HG03039 (cell line): ENCODE measurements around the gene DPYSL4.
A peak's percentile ranks its signal among the peaks of the same experiment; 100 is the strongest.
"Not testable (repeated sequence)": the region's sequence is repeated elsewhere in the genome, so short reads cannot be mapped to it uniquely, and the experiment has no call there.

ENCODE experiments used
- ATAC-seq: cut with Tn5 transposase; IDR thresholded peaks from one replicate; pipeline ENCODE4 v1.9.1; 2021; ENCODE audit warnings: mild to moderate bottlenecking, moderate library complexity; ENCODE audit not compliant: unreplicated experiment

DPYSL4 gene

DNA sequence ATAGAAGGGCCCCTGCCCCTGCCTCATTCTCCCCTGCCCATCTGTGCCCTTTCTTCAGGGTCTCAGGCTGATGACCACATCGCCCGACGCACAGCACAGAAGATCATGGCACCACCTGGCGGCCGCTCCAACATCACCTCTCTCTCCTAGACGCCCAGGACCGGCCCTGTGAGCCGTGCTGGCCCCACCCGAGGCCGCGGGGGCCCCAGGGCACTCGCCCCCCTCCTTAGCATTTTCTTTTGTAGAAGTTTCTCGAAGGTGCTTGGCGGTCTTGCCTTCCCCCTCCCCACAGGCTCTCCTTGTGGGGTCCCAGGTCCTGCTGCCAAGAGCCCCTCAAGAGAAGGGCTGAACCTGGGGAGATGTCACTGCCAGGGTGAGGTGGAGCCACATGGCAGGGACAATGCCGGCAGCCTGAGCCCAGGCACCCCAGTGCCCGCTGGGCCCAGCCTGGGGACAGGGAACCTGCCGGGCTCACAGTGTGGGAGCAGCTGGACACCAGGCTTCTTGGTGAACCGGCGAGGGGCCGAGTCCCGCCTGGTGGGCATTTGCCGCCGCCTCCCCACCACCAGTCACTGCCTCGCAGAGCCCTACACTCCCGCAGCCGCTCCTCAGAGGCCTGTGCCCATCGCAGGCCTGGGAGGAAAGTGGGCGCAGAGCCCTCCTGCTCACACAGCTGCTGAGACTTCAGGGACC lies 18.2 kb downstream of the DPYSL4 start:
- no peak for ATAC-seq

DNA sequence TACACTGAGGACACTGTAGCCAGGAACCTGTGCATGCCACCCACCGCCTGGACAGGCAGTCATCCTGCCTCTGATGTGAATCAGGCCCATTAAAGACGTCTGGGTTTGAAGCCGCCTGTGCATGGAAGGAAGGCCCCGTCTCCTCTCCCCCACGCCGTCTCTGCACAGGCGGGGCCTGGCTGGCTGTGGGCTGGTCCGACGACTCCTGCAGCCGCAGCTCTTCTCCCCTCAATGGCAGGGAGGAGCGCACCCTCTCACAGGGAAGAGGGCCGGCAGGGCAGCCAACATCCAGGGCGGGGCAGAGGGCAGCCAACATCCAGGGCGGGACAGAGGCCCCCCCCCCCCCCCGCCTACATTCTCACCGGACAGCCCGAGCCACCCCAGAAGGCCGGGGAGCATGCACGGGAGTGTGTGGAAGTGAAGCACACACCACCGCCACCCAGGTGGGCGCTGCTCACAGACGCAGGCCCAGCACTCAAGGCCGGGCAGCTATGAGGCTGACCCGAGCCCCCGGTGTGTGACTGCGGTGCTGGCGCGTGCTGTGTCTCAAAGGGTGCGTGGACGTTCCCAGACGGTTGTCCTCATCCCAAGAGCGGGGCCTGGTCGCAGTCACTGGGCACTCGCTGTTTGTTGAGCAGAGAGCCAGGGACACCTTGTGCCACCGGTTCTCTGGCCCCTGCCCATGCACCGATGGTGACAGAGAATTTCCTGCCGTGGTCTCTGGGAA lies 19.1 kb downstream of the DPYSL4 start:
- ATAC-seq, result no peak

DNA sequence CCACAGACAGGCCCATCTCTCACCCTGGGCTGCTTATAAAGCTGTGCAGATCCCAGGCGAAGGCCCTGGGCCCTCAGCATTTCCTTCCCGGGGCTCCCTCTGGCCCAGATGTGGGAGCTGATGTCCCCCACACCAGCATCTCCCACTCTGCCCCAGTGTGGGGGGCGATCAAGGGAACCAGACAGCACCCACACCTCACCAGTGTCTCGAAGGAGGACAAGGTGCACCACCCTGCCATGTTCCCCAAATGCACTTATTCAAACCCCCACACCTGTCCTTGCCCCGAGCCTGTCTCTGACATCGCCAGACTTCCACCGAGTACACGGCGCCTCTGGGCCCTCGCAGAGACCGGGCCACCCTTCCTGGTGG lies 19.6 kb downstream of the DPYSL4 start:
- no peak for ATAC-seq

DNA sequence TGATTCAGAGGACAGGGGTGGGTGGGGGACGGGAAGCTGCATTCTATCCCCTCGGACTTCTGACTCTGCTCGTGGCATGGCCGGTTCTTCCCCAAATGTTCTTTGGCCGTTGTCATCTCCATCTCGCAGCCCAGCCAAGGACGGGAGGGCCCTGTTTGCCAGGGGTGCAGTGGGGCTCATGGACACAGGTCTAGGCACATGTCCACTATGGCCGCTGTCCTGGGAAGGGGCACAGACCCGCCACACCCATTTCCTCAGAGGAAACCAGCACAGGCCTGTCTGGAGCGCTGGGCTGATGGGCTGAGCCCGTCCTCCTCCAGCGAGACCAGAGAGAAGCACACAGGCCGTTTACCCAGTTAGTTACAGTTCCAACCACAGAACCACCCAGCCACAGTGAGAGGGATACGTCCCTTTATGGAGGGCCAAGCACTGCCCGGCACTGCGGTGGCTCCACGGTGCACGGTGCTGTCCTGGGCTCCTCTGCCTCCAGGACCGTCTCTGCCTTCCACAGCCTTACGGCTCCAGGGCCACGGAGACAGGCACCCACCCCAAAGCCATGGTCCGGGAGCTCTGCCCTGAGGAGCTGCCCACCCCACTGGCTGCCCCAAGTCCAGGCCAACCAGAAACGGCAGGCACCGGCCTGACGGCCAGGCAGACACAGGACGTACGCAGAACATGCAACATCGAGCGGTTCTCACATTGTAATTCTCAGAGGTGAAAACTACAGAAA lies 20.2 kb downstream of the DPYSL4 start:
- no peak for ATAC-seq

DNA sequence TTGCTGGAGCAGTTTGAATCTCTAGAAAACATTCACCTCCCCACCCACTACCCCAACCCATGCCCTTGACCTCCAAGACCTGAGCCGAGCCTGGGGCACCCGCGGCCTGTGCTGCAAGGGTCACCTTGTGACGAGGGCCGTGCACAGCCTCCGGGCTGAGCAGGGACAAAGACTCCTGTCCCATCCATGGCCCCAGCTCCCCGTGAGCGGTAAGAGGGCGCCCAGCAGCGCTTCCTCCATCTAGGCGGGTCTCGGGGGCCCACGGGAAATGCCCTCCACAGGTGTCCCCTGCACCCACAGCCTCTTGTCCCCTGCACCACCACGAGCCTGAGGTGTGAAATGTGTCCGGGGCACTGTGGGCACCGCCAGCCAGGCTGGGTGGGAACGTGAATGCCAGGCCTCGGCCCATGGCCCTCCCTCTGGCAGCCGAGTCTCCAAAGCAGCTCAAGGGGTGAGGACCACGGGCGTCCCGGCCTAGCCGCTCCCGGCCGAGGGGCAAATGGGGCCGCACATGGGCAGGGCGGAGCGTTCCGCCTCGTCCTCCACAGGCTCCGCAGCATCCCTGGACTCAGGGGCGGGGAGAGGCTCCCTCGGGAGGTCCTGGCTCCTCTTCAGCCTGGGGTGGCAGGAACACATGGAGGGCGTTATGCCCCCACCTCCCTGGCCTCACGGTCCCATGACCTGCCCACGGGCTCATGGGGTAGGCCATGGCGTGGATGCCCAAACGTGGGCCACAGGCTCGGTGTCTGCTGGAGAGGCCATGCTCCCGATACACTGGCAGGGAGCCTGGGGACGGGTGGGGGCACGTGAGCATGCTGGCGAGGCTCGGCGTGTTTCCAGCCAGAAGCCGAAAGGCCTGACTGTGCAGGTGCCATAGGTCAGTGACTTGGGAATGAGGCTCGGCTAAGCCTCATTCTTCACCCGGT lies 21.1 kb downstream of the DPYSL4 start:
- ATAC-seq, result no peak

DNA sequence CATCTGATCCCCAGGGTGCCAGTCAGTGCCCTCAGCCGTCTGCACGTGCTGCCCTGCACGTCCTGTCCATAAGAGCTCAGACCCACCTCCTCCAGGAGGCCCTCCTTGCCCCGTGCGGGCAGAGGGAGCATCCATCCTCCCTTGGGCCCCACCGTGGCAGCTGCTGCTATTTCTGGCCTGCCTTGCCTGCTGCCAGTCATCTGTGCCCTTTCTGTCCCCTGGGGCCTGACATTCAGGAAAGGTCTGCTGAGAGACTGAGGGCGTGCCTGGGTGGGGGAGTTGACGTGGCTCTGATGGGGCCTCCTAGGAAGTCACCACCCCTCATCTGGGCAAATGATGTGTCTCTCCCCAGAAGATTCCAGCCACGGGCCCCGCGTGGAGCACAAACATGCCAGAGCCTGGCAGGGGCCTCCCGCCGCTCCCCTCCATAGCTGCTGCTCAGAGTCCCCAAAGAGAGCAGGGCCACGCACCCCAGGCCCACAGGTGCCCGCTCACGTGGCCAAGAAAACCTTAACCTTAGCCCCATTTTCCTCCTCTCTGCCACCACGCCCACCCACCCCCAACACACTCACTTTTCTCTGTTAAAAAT lies 21.8 kb downstream of the DPYSL4 start:
- ATAC-seq, result no peak

DNA sequence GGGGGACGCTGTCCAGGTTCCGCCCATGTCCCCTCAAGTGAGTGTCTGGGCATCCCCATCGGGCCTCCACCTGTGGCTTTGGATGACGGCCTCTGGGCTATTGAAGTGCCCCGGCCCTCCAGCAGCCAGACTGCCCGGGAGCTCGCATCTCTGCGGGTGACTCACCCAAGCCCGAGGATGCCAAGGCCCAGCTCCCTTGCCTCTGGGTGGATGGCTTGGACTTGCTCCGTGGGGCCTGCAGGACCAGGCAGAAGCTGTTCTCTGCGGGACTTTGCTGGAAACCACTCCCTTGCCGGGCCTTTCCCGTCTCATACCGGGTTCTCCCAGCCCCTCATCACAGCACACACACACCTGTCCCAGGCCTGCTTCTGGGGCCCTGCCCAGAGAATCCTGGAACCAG lies 22.4 kb downstream of the DPYSL4 start:
- no peak for ATAC-seq

DNA sequence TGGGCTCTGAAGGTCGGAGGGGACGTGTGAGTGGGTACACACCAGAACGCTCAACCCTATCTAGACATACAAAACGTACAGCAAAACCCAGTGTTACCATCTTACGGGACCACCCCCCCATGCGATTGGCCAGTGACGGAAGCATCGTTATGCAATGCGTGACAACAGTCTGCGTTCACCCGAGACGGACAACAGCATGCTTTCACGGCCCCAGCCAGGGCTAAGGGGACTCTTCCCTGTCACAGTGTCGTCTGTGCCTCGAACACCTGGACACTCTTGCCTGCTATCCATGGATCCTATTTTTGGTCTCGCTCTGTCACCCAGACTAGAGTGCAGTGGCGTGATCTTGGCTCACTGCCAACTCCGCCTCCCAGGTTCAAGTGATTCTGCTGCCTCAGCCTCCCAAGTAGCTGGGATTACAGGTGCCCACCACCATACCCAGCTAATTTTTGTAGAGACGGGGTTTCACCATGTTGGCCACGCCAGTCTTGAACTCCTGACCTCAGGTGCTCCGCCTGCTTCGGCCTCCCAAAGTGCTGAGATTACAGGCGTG lies 23.3 kb downstream of the DPYSL4 start:
- ATAC-seq, result no peak

DNA sequence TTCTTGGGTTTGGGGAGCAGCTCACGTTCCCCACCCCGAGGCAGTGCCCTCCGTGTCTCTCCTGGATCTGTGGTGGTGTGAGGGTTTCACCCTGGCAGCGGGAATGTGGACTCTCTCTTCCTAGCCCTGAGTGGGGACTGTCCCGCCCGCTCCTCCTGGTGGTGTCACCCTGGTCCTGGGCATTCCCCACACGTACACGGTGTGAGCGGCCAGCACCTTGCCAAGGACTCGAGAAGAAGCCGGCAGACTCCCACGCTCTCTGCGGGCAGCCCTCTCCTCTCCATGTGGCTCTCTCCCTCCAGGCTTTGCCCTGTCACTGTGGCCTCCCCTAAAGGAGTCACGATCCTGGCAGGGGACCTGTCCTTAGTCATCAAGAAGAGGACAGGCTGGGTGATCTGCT lies 24.0 kb downstream of the DPYSL4 start:
- ATAC-seq, result no peak

DNA sequence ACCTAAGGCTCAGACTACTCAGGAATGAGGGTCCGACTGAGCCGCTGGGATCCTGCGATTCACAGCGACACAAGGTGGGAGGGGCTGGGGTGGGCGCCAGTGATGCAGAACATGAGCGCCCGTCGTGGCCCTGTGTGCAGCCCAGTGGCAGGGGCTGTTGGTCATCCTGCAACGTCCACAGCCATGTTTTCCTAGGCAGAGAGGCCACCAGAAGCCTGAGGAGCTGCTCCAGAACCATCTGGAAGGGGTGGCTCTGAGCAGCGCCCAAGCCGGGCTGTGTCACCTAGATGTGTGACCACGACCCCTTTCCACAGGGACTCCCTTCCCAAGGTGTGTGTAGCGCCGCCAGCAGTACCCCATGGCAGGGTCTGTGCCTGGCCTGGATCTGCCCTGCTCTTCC lies 24.5 kb downstream of the DPYSL4 start:
- ATAC-seq, result no peak

DNA sequence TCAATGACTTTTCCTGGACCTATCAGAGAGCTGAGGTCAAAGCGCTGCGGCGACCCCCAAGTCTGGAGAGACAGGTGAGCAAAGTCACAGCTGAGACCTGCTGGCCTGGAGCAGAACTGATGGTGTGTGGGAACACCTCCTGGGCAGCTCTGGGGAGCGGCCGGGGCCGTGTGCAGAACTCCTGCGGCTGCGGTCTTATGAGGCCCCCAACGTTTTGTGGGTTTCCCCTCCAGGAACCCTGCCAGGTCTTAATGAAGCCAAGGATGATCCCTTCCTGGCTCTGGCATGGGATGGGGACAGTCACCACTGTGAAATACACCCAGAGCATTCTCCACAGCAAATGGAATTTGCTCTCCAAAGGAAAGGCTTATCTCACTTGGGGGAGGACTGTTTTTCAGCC lies 26.1 kb downstream of the DPYSL4 start:
- no peak for ATAC-seq

DNA sequence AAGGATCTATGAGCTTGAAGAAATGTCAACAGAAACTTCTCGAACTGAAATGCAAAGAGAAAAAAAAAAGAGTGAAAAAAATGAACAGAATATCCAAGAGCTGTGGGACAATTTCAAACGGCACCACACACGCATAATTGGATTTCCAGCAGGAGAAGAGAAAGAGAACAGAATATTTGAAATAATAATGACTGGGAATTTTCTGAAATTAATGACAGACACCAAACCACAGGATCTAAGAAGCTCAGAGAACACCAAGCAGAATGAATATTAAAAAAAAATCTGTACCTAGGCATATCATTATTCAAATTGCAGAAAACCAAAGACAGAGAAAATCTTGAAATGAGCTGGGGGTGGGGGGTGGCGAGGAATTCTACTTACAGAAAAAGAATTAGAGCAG lies 27.2 kb downstream of the DPYSL4 start:
- no peak for ATAC-seq

DNA sequence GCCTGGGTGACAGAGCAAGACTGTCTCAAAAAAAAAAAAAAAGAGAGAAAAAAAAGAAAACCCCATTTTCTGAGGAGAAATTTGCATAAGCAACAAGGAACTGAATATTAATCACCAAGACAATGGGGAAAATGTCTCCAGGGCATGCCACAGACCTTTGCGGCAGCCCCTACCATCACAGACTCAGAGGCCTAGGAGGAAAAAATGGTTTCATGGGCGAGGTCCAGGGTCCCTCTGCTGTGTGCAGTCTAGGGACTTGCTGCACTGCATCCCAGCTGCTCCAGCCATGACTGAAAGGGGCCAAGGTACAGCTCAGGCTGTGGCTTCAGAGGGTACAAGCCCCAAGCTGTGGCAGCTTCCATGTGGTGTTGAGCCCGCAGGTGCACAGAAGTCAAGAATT lies 29.7 kb downstream of the DPYSL4 start:
- ATAC-seq, result not testable (repeated sequence)

DNA sequence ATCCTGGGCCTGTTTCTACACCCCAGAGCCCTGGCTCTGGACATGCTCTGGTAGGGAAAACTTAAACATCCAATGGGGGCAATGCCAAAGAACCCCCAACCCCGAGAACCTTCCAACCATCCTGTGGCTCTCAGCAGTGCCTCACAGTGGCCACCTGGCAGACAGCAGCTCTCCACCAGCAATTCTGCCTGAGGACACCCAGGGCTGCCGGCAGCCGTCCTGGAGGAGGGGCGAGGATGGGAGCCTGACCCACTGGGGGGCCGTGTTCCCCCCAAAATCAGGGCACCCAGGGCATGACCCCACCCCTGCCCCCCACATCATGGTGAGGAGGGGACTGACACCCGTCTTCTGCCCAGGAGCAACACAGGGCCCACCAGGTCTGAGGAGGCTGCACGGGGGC lies 32.7 kb downstream of the DPYSL4 start:
- no peak for ATAC-seq

DNA sequence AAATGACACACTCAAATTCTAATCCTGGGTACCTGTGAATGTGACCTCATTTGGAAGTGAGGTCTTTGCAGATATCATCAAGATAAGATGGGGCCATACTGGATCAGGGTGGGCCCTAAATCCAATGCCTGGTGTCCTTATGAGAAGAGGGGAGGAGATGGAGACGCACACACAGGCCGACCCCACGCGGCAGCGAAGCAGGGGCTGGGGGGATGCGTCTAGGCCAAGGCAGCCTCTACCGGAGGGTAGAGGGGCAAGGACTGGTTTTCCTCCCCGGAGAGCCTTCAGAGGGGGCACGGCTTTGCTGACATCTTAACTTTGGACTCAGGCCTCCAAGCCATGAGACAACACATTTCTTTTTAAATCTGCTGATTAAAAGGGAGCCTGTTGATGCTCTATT lies 33.3 kb downstream of the DPYSL4 start:
- ATAC-seq, result no peak

DNA sequence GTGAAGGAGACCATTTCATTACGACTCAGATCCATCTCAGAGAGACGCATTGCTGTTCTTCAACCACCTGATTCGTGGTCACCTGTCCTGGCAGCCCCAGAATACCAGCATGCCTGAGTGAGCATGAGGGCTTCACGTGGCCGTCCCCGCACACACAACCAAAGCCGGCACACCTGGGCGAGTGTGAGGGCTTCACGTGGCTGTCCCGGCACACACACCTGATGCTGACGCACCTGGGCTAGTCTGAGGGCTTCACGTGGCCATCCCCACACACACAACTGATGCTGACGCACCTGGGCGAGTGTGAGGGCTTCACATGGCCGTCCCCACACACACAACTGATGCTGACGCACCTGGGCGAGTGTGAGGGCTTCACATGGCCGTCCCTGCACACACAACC lies 34.2 kb downstream of the DPYSL4 start:
- not testable (repeated sequence) for ATAC-seq

DNA sequence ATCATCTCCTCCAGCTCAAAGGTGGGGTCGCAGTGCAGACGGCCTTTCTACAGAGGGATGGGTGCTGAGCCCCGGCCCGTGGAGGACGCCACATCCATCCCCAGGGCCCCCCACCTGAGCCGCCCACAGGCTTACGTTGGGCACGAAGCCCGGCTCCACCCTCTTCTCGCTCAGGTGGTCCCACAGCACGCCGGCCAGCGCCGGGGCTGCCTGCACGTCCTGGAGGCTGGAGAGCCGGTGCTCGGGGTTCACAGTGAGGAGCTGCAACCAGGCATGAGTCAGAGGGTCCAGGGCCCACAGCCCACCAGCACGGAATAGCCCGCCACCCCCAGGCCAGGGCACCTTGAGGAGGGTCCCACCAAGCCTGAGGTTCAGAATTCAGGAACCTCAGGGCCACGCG lies 36.0 kb downstream of the DPYSL4 start:
- no peak for ATAC-seq

DNA sequence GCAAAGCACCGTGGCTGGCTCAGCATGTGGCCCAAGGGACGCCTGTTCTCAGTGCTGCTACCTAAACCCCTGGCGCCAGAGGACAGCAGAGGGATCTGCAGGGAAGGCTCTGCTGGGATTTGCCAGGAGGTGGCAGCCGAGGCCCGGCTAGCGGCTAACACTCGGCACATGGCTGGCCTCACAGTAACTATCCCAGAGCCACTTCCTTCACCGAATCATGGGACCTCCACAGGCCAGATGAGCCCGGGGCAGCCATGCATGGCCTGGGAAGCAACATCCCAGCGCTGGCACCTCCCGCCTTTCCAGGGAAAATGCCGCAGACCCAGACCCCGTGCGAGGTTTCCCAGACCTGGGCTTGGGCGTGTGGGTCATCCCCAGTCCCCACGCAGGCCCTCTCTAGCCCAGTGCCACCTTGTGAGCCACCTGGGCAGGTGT lies 36.4 kb downstream of the DPYSL4 start:
- peak; percentile 63 for ATAC-seq

DNA sequence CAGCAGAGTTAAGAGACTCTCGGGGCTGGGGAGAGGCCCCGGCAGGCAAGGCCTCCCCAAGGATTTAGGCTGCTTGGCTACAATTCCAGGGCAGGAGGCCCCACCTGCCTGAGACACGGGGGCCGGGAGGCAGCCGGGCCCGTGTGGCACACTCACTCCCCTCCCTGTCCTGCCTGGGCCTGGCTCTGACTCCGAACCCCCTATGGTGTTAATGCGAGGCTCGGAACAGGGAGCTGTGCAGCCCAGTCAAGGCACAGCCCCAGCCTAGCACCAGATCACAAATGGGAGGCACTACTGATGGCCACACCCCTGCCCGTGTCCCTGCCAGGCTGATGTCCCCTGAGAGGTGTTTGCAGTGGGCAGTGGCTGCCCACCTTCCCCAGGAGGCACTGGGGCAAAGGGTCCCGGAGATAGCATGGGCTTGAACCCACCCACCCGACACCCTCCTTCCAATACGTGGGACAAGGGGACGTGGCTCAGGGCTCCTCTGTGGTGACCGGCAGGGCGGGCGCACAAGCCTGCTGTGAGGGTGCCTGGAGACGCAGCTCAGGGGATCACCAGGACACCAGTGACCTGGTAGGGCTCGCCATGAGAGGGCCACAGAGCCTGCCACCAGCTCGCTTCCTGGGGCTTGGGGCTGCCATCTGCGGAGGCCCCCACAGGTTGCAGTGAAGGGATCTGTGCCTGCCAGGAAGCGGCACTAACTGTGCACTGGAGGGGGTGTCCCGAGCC lies 37.0 kb downstream of the DPYSL4 start:
- no peak for ATAC-seq
